DND-41 (cell line): ENCODE measurements around the gene DDX11.
"Not testable (repeated sequence)": the region's sequence is repeated elsewhere in the genome, so short reads cannot be mapped to it uniquely, and the experiment has no call there.

ENCODE experiments used
- CTCF ChIP-seq: IDR thresholded peaks from 2 replicates; pipeline ENCODE4 v1.5.1; 2012; ENCODE audit warnings: borderline replicate concordance, low read length, moderate library complexity, mild to moderate bottlenecking; ENCODE audit not compliant: poor library complexity, severe bottlenecking; ENCODE audit errors: extremely low read depth
- EZH2 ChIP-seq: IDR thresholded peaks from 3 replicates; pipeline ENCODE4 v1.6.1; 2012; ENCODE audit warnings: borderline replicate concordance, low read depth, mild to moderate bottlenecking, moderate library complexity, low read length, inconsistent platforms; ENCODE audit not compliant: severe bottlenecking

GRCh38 chr12:31096251-31097065 is 22.8 kb downstream of the DDX11 start:
- not testable (repeated sequence) for TF ChIP-seq CTCF, EZH2
